TTC549 (cell line): ENCODE measurements around the gene C20orf202.

Experiments
- FAIRE-seq: peaks from 2 replicates; lab custom pipeline; 2012; peaks lifted over from hg19 to GRCh38; lab: Jason Lieb, UNC

C20orf202 gene

DNA sequence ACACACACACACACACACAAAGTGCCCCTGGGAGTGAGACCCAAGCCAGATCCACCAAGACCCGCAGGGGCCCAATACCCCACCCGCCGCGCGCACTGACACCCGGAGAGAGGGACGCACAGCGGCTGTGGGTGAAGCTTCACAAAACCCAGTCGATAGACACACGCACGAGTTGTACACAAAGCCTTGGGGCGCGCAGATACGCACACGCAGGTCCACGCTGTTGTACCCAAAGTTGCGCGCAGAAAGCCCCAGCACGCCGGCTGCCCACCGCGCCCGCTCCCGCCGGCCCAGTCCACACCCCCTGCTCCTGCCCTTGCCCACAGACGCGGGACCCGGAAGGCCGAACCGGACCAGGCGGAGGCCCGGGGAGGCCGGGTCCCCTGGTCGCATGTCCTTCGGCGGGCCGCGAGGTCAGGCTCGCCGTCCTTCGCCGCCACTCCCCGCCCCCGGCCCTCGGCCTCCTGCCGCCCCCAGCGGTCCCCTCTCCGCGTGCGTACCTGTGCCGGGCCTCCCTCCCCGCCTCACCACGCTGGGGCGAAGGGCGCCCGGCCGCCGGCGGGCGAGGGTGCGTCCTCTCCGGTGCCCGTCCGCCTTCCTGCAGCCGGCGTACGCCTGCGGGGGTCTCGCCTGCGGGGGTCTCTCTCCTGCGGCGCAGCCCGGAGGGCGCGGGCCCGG is 18.5 kb upstream of the C20orf202 start, which contains the start of gene TMEM74B:
Gene TMEM74B, minus strand, starts transcription at position 344 of the 678 bp plus-strand sequence. CDS start 1,180 bp downstream, outside the sequence.
- FAIRE-seq: no peak

DNA sequence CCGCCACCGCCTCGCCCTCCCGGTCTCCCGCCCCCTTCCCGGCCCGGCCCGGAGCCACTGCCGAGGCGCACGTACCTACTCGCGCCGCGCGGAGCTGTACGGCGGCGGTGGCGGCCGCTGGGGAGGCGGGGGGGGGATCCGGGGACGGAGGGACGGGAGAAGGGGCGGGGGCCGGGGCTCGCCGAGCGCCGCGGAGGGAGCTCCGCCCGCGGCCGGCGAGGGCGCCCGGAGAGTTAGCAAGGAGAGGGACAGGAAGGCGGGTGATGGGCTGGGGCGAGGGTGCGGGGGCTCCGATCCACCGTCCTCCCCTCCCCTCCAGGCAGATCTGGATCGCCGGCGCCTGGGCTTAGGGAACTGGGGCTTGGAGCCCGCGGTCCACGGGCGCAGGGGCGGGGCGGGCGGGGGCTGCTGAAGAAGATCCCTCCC is 17.9 kb upstream of the C20orf202 start:
- FAIRE-seq: no peak

DNA sequence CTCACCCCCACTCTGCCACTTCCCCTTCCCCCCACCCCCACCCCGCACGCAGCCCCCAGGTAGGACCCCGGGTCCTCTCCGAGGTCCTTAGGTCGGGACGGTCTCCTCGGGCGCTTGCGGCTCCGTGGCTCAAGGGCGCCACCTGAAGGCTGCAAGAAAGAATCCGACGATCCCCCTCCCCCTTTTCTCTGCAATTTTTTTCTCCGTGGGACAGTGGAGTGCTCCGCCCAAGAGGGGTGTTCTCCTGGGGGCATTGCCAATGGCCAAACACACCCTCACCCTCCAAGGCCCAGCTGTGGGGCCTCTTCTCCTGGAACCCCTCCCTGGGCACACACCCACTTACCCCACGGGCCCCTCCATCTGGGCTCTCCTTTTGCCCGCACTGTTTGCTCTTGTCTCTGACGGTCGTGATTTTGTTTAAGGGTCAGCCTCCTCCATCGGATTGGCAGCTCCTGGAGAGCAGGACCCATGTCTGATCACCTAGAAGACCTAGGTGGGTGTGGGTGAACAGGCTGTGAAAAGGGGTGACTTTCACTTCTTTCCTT is 17.4 kb upstream of the C20orf202 start:
- FAIRE-seq: no peak

DNA sequence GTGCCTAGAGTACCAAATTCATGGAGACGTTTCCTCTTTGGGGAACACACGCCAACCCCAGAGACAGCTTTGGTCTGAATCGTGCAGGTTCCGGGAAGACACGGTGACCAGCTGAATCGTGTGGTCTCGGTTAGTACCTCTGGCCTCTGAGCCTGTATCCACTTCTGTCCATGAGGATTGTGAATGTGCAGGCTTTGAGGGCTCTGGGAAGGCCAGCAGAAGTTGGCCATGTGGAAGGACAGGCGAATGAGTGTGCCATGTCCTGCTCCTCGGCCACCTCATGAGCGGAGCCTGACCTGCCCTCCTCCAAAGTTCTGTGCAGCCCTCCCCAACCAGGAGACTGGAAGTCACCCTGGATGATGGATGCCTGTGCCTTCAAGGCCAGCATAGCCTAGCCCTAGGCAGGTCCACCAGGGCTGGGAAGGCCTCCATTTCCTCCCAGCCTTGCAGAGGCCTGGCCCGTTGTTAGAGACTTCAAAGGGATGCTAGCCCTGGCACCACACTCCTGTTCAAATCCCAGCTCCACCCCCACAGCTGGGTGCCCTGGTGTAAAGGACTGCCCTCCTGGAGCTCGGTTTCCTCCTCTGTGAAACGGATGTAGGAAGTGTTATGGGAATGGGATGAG is 16.8 kb upstream of the C20orf202 start:
- FAIRE-seq: no peak

DNA sequence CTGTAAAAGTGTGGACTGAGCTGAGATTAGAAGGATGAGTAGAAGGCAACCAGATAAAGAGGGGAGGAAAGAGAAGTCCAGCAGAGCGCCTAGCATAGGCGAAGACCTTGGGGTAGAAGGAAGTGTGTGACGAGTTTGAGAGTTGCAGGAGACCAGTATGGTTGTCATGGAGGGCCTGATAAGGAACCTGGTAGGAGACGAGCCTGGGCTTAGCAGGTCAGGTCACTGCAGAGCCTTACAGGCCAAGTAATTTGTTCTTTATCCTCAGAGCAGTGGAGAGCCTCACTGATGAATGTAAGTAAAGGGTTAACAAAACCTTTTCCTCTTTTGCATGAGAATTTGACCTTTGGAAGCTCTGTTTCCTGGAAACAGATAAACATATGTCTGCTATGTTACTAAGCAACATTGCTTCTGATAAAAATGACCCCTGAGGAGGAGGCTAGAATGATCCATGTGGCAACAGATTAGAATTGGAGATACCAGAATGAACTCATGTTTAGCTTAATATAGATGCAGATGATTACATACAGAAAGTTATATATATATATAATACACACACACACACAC is 15.6 kb upstream of the C20orf202 start:
- no peak for FAIRE-seq

DNA sequence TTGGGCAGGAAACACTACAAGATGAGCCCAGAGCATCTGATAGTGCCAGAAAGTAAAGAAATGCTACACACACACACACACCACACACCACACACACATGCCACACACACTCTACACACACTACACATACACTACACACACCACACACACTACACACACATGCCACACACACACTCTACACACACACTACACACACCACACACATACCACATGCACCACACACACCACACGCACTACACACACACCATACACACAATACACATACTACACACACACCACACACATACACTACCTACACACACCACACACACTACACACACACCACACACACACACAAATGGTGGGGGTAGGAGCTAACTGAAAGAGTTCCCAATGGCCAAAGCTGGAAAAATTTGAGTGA is 14.9 kb upstream of the C20orf202 start:
- no peak for FAIRE-seq

DNA sequence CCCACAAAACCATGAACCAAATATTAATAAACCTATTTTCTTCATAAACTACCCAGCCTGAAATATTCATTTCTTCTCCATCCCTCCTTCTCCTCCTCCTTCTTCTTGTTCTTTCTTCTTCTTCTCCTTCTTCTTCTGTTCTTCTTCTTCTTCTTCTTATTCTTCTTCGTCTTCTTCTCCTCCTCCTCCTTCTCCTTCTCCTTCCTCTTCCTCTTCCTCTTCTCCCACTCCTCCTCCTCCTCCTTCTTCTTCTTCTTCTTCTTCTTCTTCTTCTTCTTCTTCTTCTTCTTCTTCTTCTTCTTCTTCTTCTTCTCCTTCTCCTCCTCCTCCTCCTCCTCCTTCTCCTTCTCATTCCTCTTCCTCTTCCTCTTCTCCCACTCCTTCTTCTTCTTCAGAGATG is 13.4 kb upstream of the C20orf202 start:
- no peak for FAIRE-seq

DNA sequence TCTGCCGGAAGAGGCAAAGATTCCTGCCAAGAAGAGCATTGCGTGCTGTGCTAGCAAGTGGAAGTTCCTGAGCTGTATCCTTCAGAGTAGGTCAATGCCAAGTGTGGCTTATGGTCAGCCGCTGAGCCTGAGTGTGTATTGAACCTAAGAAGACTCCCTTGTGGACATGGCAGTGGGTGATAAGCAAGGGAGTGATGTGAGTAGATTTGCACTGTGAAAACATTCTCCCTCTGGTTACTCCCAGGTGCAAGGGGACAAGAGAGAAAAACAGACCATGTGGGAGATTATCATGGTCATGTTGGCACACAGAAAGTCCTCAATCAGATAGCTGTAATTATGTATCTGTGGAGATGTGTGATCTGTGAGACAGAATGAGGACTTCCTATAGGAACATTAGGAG is 12.4 kb upstream of the C20orf202 start:
- no peak for FAIRE-seq

DNA sequence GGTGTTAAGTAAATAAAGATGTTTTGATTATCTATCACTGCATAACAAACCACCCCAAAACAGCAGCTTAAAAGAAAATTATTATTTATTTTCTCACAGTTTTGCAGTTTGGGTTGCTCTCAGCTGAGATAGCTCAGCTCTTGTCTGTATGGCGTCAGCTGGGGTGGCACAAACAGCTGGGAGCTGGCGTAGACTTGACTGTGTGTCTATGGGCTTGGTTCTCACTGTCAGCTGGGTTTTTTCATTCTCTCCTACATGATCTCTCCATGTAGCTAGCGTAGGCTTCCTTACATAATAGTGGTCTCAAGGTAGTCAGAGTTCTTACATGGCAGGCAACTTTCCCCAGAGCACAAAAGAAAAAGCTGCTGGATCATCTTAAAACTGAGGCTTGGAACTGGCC is 12.0 kb upstream of the C20orf202 start:
- no peak for FAIRE-seq

DNA sequence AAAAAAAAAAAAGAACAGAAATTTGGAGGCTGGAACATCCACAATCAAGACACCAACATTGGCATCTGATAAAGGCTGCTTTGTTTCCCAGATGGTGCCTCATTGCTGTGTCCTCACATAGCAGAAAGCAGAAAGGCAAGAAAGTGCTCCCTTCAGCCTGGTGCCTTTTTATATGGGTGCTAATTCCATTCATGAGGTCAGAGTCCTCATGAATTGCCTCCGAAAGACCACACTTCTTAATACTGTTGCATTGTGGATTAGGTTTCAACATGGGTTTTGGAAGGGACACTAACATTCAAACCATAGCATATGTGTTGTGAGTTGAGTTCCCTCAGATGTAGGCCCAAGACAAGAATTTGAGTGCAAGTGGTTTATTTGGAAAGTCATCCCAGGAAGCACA is 8.0 kb upstream of the C20orf202 start:
- FAIRE-seq: no peak

DNA sequence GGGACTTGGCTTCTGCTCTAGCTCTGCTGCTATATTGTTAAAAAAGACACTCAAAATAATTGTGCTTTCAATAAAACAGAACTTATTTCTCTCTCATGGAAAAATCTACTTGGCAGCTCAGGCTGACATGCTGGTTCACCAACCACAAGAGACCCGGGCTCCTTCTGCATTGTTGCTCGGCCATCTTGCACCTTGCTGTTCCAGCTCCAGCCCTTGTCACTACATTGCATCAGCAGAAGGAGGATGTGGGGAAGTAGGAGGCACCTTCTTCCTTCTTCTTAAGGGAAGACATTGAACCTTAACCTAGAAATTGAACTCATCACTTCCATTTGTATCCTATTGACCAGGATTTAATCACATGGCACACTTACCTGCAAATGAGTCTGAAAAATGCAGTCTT is 6.6 kb upstream of the C20orf202 start:
- no peak for FAIRE-seq

DNA sequence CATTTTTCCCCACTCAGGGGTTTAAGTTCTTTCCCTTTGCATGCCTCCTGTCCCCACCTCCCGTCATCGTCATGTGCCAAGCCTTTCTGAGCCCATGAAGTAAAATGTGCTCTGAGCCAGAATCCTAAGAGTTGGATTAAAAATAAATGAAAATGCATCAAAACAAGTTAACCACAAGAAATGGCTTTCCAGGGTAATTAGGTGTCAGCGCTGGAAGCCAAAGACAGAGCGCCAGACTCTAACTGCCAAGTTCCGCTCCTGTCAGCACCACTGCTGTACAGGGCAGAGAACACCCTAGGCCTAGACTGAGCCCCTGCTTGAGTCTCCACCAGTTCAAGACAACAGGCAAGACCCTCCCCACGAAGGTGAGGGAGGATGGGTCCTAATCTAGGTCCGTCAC is 5.5 kb upstream of the C20orf202 start:
- no peak for FAIRE-seq

DNA sequence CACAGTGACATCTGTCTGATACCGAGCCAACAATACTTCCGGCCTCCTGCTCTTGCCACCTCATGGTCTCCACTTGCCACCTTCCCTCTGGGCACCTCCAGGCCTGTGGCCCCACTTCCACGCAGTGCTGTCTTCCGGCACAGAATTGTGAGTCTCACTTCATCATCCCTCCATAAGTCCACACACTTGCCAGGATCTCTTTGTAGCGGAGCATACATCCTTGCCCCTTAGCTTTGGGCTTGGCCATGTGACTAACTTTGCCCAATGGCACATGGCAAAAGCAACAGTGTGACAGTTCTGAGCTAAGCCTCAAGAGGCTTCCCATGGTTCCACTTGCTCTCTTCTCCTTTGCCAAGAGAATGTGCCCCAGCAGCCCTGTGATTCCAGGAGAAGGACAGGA is 4.5 kb upstream of the C20orf202 start:
- FAIRE-seq: no peak

DNA sequence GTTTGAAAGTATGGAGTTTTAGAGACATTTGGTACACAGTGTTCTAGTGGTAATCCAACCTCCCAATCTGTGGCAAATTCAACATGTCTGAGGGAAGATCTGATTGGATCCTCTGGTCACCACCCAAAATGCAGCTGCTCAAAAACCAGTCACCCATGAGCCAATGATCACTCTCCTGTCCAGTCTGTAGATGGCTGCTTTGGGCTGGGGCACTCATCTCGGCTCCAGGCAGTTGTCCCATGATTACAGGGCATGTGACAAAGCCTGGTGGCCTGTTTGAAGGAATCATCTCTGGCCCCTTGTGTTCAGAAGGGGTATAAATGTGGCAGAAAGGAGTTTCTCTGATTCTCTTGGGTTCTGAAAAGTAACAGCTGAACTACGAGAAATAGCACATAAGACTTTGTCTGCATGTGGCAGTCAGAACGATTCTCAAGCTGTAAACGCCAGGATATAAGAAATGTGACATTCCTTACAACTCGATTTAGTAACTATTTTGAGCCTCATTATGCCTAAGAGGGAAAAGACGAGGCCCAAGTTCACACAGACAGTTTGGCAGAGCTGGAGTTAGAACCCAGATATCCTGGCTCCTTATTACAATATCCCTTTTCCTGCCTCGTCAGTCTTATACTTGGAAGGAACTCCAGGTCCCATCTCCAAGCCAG is 3.9 kb upstream of the C20orf202 start:
- no peak for FAIRE-seq

DNA sequence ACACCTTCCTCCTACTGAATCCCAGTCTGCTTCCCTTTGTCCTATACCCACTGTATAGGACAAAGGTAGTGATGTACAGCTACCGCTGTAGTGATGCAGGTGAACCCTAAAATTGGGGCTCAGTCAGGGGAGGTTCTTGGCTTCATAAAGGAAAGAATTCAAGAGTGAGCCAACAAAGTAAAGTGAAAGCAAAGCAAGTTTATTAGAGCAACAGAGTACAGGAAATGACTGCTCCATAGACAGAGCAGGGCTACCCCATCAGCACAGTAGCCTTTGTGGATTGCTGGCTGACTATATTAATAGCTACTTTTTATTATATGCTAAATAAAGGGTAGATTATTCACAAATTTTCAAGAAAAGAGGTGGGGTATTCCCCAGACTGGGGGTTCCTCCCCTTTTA is 3.3 kb upstream of the C20orf202 start:
- no peak for FAIRE-seq

DNA sequence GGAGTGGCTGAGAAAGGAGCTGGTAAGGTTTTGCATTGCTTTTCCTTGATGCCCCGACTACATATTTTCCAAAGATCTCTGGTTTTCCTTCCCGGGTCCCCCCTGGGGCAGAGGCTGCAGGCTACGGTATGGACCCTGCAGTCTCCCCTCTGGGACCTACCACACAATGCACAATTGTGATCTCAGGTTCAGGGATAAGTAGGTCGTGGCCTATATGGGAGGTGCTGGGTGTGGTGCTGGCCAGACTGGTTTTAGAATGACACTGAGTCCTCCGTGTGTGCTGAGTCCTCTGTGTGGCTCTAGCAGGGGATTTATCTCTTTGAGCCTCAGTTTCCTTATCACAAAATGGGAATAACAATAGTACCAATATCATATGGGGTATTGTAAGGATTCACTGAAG is 376 bp downstream of the C20orf202 start:
- no peak for FAIRE-seq

DNA sequence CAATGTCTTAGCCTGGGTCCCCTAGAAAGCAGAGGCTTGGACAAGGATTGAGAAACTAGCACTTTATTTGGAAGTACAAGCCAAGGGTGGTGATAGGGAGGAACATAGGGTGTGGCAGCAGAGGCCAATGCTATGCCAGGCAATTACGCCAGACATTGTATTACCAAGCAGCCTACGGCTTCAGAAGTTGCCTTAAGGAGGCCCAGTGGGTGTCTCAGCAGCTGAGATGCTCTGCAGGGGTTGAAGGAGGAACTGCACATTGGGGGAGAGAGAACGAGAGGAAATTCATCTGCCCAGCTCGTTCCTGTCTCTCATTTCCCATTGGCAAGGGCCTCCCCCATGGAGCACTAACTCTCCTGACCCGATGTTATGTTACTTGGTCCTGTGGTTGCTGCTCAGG is 859 bp downstream of the C20orf202 start:
- FAIRE-seq: no peak

DNA sequence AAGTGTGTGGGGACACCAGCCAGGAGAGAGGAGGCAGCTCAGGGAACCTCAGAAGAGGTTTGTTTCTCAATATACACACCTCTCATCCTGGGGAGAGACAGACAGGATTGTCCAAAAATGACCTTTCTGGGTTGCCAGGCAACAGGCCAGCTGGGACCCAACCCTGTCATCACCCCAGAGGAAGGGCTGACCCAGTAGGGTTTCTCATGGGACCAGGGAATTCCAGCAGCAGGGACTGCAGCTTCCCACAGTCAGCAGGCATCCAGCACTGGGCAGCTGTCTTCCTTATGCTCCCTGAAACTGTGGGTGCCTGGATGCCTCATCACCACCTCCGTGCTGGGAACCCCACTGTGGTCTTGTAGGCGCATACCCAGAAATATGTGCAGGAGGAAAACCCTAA is 1.3 kb downstream of the C20orf202 start:
- no peak for FAIRE-seq

DNA sequence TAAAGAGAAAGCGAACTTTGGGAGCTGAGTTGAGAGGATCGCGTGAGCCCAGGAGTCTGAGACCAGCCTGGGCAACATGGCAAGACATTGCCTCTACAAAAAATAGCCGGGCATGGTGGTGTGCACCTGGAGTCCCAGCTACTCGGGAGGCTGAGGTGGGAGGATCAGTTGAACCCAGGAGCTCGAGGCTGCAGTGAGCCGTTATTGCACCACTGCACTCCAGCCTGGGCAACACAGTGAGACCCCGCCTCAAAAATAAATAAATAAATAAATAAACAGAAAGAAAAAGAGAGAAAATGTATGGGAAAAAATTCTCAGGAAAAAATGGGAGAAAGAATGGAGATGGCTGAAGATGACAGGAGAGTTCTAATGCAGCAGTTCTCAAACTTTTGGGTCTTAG is 2.5 kb downstream of the C20orf202 start:
- FAIRE-seq: no peak

DNA sequence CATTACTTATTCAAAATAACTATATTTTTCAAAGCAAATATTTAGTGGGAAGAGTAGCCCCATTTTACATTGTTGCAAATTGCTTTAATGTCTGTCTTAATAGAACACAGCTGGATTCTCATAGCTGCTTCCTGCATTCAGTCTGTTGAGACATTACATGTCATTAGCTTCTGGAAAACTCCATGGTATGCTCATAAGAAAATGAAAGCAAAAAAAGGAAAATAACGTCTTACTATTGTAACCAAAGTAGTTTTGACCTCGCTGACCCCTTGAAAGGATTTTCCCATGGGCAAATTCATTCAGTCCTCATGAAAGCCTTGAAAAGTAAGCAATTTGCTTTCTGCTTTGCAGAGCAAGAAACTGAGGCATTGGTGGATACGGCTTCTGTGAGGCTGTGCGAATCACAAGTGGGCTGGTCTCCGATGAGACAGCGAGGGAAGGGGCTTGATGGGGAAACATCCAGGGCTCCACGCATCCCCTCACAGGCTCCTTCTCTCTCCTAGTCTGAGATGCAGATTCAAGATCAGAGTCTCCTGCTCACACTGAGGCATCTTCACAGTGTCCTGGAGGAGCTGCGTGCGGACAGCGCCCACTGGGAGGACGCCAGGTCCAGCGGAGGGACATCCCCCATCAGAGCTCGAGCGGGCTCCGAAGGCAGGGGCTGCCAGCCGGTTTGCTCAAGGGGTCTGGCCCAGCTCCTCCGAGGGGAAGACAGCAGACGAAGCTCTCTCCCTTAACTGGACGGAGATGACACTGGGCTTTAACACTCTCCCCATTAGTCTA is 3.3 kb downstream of the C20orf202 start:
- FAIRE-seq: no peak

DNA sequence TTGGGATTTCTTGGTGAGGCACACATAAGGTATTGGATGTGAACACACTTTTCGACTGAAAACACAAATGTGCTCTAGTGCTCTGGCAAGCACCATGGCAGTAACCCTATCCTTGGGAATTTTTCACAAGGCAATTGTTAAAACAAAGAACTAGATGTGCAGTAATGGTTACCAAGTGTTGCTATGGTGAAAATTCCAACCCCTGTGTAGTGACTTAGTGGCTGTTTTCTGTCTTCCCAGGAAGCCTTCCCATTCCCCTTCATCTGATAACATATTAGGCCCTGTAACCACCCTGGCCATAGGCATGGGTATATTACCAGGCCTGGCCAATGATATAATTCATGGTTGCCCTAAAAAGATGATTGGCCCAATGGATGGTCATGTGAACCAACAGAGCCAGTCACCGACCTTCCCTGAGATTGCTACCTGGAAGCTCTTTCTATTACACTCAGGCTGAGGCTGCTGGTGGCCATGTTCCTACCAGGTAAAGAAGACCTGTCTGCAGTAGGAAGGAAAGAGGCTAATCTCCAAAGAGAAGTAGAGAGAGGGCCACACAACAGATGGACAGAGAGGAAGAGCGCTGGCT is 4.1 kb downstream of the C20orf202 start:
- FAIRE-seq: no peak
